ENCODE results near the gene GIPC3. TPM values are rescaled to one million over a fixed set of nuclear protein-coding genes. Genes with fewer than 3 reads are reported as not detected.
"Not testable (repeated sequence)": the region's sequence is repeated elsewhere in the genome, so short reads cannot be mapped to it uniquely, and the experiment has no call there.

The GIPC3 gene
- total RNA-seq, 1 donor from 2014 or later = 0.31 TPM

GRCh38 chr19:3556423-3556977 is 28.8 kb upstream of the GIPC3 start:
- Mint-ChIP-seq H3K27me3 (ENCODE audit: insufficient read depth) (no peaks in the 10 kb centered on the region), H3K27ac (peak overlapping the region; percentile 84), H3K36me3 (ENCODE audit: low read depth) (peaks cover 10% of the 10 kb centered on the region), H3K9me3 (no peaks in the 10 kb centered on the region), H3K4me1 (ENCODE audit: low read depth) (peaks cover 36% of the 10 kb centered on the region), H3K4me3 (peak overlapping the region; percentile 96)
- intact Hi-C loops (cut with micrococcal nuclease) = loop anchor here (2.0 to 5.0 kb wide), 2 partner anchors 206 to 774 kb away; partner anchors contain the start of genes APBA3, MRPL54 and SGTA
- no peak for DNase-seq (ENCODE audit: low spot score)

GRCh38 chr19:3556978-3557460 is 28.3 kb upstream of the GIPC3 start:
- Mint-ChIP-seq H3K4me1 (ENCODE audit: low read depth) (peaks cover 32% of the 10 kb centered on the region), H3K27me3 (ENCODE audit: insufficient read depth) (no peaks in the 10 kb centered on the region), H3K36me3 (ENCODE audit: low read depth) (peaks cover 10% of the 10 kb centered on the region), H3K4me3 (peak overlapping the region; percentile 96), H3K9me3 (no peaks in the 10 kb centered on the region), H3K27ac (peak overlapping the region; percentile 84)
- peak; percentile 41 for DNase-seq (ENCODE audit: low spot score)
- intact Hi-C loops (cut with micrococcal nuclease) = loop anchor here (1.0 to 5.0 kb wide), 5 partner anchors 15 to 774 kb away; partner anchors contain the start of genes APBA3, FZR1, HMG20B and MRPL54

GRCh38 chr19:3557461-3558248 is 27.6 kb upstream of the GIPC3 start, which contains the start of gene MFSD12:
Gene MFSD12 (minus strand): TSS chr19:3557586. CDS start chr19:3557403, 183 bp downstream.
- H3K36me3 Mint-ChIP-seq (ENCODE audit: low read depth) = peaks cover 10% of the 10 kb centered on the region
- peak within 1 kb of the TSS; percentile 96 for H3K4me3 Mint-ChIP-seq
- H3K27ac Mint-ChIP-seq = peak within 1 kb of the TSS; percentile 84
- H3K9me3 Mint-ChIP-seq = no peaks in the 10 kb centered on the region
- H3K27me3 Mint-ChIP-seq (ENCODE audit: insufficient read depth) = no peaks in the 10 kb centered on the region
- peaks cover 32% of the 10 kb centered on the region for H3K4me1 Mint-ChIP-seq (ENCODE audit: low read depth)
- intact Hi-C loops (cut with micrococcal nuclease) = loop anchor here (1.0 to 5.0 kb wide), 5 partner anchors 15 to 775 kb away; partner anchors contain the start of genes APBA3, FZR1, HMG20B and MRPL54
- DNase-seq (ENCODE audit: low spot score) = peak; percentile 96

- H3K4me1 Mint-ChIP-seq (ENCODE audit: low read depth) = no peaks in the 10 kb centered on the region
These were observed 21.4 kb upstream of the GIPC3 start for GRCh38 chr19:3563709-3564524.

GRCh38 chr19:3565139-3565538 is 20.1 kb upstream of the GIPC3 start:
- H3K4me1 Mint-ChIP-seq (ENCODE audit: low read depth) = no peaks in the 10 kb centered on the region
- intact Hi-C loops (cut with micrococcal nuclease) = no loop called here
- peaks cover 1% of the 10 kb centered on the region for H3K27me3 Mint-ChIP-seq (ENCODE audit: insufficient read depth)
- H3K27ac Mint-ChIP-seq = no peak overlapping the region
- no peaks in the 10 kb centered on the region for H3K36me3 Mint-ChIP-seq (ENCODE audit: low read depth)
- no peak overlapping the region for H3K4me3 Mint-ChIP-seq
- DNase-seq (ENCODE audit: low spot score) = no peak
- no peaks in the 10 kb centered on the region for H3K9me3 Mint-ChIP-seq

More at GRCh38 chr19:3563709-3564524, 21.4 kb upstream of the GIPC3 start:
- intact Hi-C loops (cut with micrococcal nuclease) = no loop called here
- Mint-ChIP-seq H3K27me3 (ENCODE audit: insufficient read depth) (peaks cover 1% of the 10 kb centered on the region), H3K36me3 (ENCODE audit: low read depth) (no peaks in the 10 kb centered on the region), H3K27ac (no peak overlapping the region), H3K4me3 (no peak overlapping the region), H3K9me3 (no peaks in the 10 kb centered on the region)
- DNase-seq (ENCODE audit: low spot score) = no peak

GRCh38 chr19:3570042-3570441 is 15.2 kb upstream of the GIPC3 start:
- not testable (repeated sequence) for H3K4me1 Mint-ChIP-seq (ENCODE audit: low read depth); H3K27ac Mint-ChIP-seq; H3K9me3 Mint-ChIP-seq; H3K36me3 Mint-ChIP-seq (ENCODE audit: low read depth); H3K4me3 Mint-ChIP-seq; DNase-seq (ENCODE audit: low spot score); H3K27me3 Mint-ChIP-seq (ENCODE audit: insufficient read depth)
- intact Hi-C loops (cut with micrococcal nuclease) = loop anchor here (5.0 kb wide), 1 partner anchor 1918 kb away; the partner anchor contains the start of gene TCF3

GRCh38 chr19:3570606-3571011 is 14.7 kb upstream of the GIPC3 start:
- no peaks in the 10 kb centered on the region for H3K4me1 Mint-ChIP-seq (ENCODE audit: low read depth)
- peaks cover 2% of the 10 kb centered on the region for H3K27me3 Mint-ChIP-seq (ENCODE audit: insufficient read depth)
- H3K4me3 Mint-ChIP-seq = no peak overlapping the region
- DNase-seq (ENCODE audit: low spot score) = no peak
- H3K9me3 Mint-ChIP-seq = no peaks in the 10 kb centered on the region
- intact Hi-C loops (cut with micrococcal nuclease) = loop anchor here (5.0 kb wide), 1 partner anchor 1918 kb away; the partner anchor contains the start of gene TCF3
- H3K36me3 Mint-ChIP-seq (ENCODE audit: low read depth) = peaks cover 9% of the 10 kb centered on the region
- no peak overlapping the region for H3K27ac Mint-ChIP-seq

- Mint-ChIP-seq H3K27me3 (ENCODE audit: insufficient read depth) (peaks cover 2% of the 10 kb centered on the region), H3K9me3 (no peaks in the 10 kb centered on the region), H3K36me3 (ENCODE audit: low read depth) (peaks cover 9% of the 10 kb centered on the region), H3K27ac (peak overlapping the region; percentile 75), H3K4me3 (peak overlapping the region; percentile 77), H3K4me1 (ENCODE audit: low read depth) (no peaks in the 10 kb centered on the region)
- DNase-seq (ENCODE audit: low spot score) = peak; percentile 99
- intact Hi-C loops (cut with micrococcal nuclease) = loop anchor here (1.0 to 5.0 kb wide), 10 partner anchors 15 to 1920 kb away; partner anchors contain the start of genes FZR1, MFSD12, MPND and TCF3
These were observed 13.0 kb upstream of the GIPC3 start for GRCh38 chr19:3572132-3572854.

- H3K9me3 Mint-ChIP-seq = no peaks in the 10 kb centered on the region
- intact Hi-C loops (cut with micrococcal nuclease) = loop anchor here (1.0 to 5.0 kb wide), 10 partner anchors 16 to 1921 kb away; partner anchors contain the start of genes FZR1, MFSD12, MPND and TCF3
These were observed 12.5 kb upstream of the GIPC3 start, which contains the start of gene HMG20B for GRCh38 chr19:3572855-3573161. Gene HMG20B (plus strand): TSS chr19:3572944. CDS start chr19:3573310, 366 bp downstream.

GRCh38 chr19:3573162-3573857 is 12.0 kb upstream of the GIPC3 start:
- intact Hi-C loops (cut with micrococcal nuclease) = loop anchor here (2.0 to 5.0 kb wide), 6 partner anchors 289 to 1921 kb away; partner anchors contain the start of genes MPND and TCF3
- H3K27ac Mint-ChIP-seq = peak overlapping the region; percentile 74
- no peak for DNase-seq (ENCODE audit: low spot score)
- H3K9me3 Mint-ChIP-seq = no peaks in the 10 kb centered on the region
- H3K36me3 Mint-ChIP-seq (ENCODE audit: low read depth) = peaks cover 9% of the 10 kb centered on the region
- H3K4me3 Mint-ChIP-seq = peak overlapping the region; percentile 85
- H3K27me3 Mint-ChIP-seq (ENCODE audit: insufficient read depth) = peaks cover 2% of the 10 kb centered on the region
- no peaks in the 10 kb centered on the region for H3K4me1 Mint-ChIP-seq (ENCODE audit: low read depth)

More at GRCh38 chr19:3572855-3573161, 12.5 kb upstream of the GIPC3 start, which contains the start of gene HMG20B:
- peaks cover 9% of the 10 kb centered on the region for H3K36me3 Mint-ChIP-seq (ENCODE audit: low read depth)
- H3K4me1 Mint-ChIP-seq (ENCODE audit: low read depth) = no peaks in the 10 kb centered on the region
- peak within 1 kb of the TSS; percentile 85 for H3K4me3 Mint-ChIP-seq
- H3K27me3 Mint-ChIP-seq (ENCODE audit: insufficient read depth) = peaks cover 2% of the 10 kb centered on the region
- no peak for DNase-seq (ENCODE audit: low spot score)
- H3K27ac Mint-ChIP-seq = peak within 1 kb of the TSS; percentile 75
